Measurements from ENCODE around the gene HOXA11. TPM values are rescaled to one million over a fixed set of nuclear protein-coding genes. Genes with fewer than 3 reads are reported as not detected.

The HOXA11 gene
- total RNA-seq = 1 to 10 TPM in 1 of 5 donors, not detected in 4; 5.2 TPM
- polyA plus RNA-seq = not detected
- long read RNA-seq, donor 1 = 0 reads
- long read RNA-seq, donor 2 = 0 reads
- long read RNA-seq, donor 3 = 0 reads
- long read RNA-seq, donor 4 = 0 reads
- long read RNA-seq, donor 5 = 0 reads
- long read RNA-seq, donor 6 = 0 reads
- long read RNA-seq, donor 7 = 0 reads
- long read RNA-seq, donor 8 = 0 reads
- long read RNA-seq, donor 9 = 0 reads
- long read RNA-seq, donor 10 = 0 reads

DNA sequence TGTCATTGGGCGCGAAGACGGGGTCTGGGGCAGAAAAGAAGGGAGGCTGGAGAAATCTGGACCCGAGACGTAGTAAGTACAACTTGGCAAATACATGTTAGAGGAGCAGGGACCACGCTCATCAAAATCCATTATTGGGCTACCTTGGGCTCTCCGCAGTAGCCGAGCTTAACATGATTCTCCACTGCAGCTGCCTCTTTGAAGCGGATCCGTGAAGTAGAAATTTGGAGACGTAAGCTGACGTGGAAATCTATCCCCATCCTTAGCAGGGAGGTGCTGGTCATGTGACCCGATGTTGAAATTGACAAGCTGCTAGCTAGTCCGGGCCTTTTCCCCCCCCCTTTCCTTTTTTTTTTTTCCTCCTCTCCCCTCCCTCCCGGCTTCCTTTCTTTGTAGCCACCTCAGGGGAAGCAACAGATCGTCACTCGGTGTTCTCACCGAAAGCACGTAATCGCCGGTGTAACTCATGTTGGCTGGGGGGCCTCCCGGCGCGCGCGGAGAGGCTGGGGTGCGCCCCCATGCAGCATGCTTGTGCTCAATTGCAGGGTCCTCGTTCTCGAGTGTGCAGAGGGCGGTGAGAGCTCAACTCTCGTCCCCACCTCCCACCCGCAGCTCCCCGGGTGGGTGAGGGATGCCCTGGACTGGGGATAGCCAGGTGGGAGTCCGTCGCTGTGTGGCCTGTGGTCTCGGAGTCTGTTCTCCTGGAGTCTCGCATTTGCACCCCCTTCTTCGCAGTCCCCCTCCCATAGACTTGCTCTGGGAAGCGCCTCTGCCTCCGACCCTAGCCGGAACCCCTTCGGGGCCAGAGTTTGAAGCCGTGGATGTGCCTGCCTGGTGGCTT lies at the start of gene HOXA11:
Gene HOXA11, minus strand, starts transcription at position 220 of the 841 bp plus-strand sequence. Its CDS starts 88 bp downstream, at position 132.
- no peak within 1 kb of the TSS for H3K27ac ChIP-seq
- intact Hi-C loops (cut with DNase I; ENCODE audit: low total_unique reads) = no loop called here
- 7 to 18% (median 14%) methylated on average over 36 to 43 of the region's 43 CpGs for WGBS, 5 donors
- peaks cover 0 to 16% (median 0%) of the 10 kb centered on the region in 4 donors for H3K9me3 ChIP-seq
- no peaks in the 10 kb centered on the region for H3K36me3 ChIP-seq
- H3K4me1 ChIP-seq = peaks cover 35 to 58% (median 51%) of the 10 kb centered on the region in 4 donors
- peak within 1 kb of the TSS; percentile 18 to 52 (median 40) for H3K4me3 ChIP-seq
- peak in 1 of 2 donors; percentile 22 for DNase-seq
- no peak for TF ChIP-seq POLR2A (IDR thresholded peaks at IDR 0.05)
- TF ChIP-seq, protein P1, sequence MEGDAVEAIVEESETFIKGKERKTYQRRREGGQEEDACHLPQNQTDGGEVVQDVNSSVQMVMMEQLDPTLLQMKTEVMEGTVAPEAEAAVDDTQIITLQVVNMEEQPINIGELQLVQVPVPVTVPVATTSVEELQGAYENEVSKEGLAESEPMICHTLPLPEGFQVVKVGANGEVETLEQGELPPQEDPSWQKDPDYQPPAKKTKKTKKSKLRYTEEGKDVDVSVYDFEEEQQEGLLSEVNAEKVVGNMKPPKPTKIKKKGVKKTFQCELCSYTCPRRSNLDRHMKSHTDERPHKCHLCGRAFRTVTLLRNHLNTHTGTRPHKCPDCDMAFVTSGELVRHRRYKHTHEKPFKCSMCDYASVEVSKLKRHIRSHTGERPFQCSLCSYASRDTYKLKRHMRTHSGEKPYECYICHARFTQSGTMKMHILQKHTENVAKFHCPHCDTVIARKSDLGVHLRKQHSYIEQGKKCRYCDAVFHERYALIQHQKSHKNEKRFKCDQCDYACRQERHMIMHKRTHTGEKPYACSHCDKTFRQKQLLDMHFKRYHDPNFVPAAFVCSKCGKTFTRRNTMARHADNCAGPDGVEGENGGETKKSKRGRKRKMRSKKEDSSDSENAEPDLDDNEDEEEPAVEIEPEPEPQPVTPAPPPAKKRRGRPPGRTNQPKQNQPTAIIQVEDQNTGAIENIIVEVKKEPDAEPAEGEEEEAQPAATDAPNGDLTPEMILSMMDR (IDR thresholded peaks at IDR 0.05) = no peak
- no peak for TF ChIP-seq EP300 (IDR thresholded peaks at IDR 0.05)
- TF ChIP-seq POLR2AphosphoS5 (IDR thresholded peaks at IDR 0.05) = no peak
- peaks cover 73 to 100% (median 95%) of the 10 kb centered on the region in 3 donors for H3K27me3 ChIP-seq

DNA sequence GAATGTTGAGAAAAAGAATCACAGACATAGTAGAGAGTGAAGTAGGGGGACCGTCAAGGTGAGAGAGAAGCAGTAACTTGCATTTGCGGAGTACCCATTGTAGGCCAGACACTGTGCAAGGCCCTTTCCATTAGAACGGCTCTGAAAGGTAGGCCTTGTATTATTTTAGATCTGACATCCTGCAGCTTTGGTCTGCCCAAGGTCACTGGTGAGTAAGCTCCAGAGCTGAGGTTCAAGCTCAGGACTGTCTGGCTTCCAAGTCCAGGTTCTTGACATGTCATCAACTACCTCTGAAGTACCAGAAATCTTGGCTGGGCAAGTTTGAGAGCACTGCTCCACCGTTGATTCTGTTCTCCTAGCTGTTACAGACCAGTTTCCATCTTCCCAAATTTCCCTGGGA lies 44.4 kb upstream of the HOXA11 start:
- H3K27ac ChIP-seq = no peak overlapping the region
- 80 to 88% (median 84%) methylated on average over 4 of the region's 4 CpGs for WGBS, 5 donors
- H3K4me1 ChIP-seq = peaks cover 0 to 10% (median 5%) of the 10 kb centered on the region in 4 donors
- H3K9me3 ChIP-seq = no peaks in the 10 kb centered on the region
- TF ChIP-seq POLR2AphosphoS5 (IDR thresholded peaks at IDR 0.05) (no peak), POLR2A (IDR thresholded peaks at IDR 0.05) (no peak), EP300 (IDR thresholded peaks at IDR 0.05) (no peak)
- TF ChIP-seq, protein P1 (IDR thresholded peaks at IDR 0.05) = no peak
- H3K4me3 ChIP-seq = no peak overlapping the region
- H3K27me3 ChIP-seq = peaks cover 9 to 97% (median 33%) of the 10 kb centered on the region in 3 donors
- intact Hi-C loops (cut with DNase I; ENCODE audit: low total_unique reads) = no loop called here
- no peaks in the 10 kb centered on the region for H3K36me3 ChIP-seq
- no peak for DNase-seq

DNA sequence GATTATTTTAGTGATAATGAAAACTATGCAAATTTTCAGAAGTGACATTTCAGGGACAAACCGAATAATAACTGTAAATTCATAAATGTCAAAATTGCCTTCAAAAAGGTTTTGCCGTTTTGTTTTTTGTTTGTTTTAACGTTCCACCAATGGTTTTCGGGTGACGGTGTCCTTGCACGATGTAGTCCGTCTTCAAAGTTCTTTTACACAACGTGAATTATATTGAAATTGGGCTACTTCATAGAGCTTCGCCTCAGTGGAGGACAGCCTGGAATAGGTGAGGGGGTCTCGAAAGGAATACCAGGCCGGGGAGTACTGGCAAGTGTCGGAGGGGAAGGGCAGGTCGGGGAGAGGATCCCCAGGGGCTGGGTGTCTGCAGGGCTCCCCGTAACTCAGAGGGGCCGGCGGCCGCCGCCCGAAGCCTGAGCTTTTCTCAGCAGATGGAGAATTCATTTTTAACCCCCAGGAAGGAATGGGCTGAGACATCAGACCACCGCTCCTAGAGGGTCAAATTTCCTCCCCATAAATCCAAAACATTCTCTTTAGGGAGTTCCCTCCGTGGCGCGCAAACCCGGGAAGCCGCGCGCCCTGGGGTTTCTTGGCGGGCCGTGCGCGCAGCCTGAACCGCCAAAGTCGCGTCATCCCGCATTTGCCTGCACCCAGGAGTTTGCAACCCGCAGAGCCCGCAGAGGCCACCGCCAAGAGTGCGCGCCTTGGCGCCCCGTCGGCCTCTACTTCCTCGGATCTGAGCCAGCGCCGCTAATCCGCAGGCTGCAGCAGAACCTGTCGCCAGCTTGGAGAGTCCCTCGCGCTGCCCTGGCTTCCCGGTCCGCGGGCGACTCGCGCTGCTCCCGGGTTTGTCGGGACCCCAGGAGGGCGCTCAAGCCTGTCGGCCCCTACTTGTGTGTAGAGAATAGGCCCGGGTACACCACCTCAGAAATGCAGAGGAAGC lies 40.2 kb upstream of the HOXA11 start:
- peaks cover 9 to 98% (median 59%) of the 10 kb centered on the region in 3 donors for H3K27me3 ChIP-seq
- no peak overlapping the region for H3K27ac ChIP-seq
- WGBS, 5 donors = 6 to 10% (median 9%) methylated on average over 43 to 61 of the region's 61 CpGs
- no peaks in the 10 kb centered on the region for H3K36me3 ChIP-seq
- no peak overlapping the region for H3K4me3 ChIP-seq
- no peak for DNase-seq
- peaks cover 0 to 15% (median 9%) of the 10 kb centered on the region in 4 donors for H3K4me1 ChIP-seq
- no peak for TF ChIP-seq POLR2A (IDR thresholded peaks at IDR 0.05)
- no peak for TF ChIP-seq EP300 (IDR thresholded peaks at IDR 0.05)
- TF ChIP-seq POLR2AphosphoS5 (IDR thresholded peaks at IDR 0.05) = no peak
- TF ChIP-seq, protein P1 (IDR thresholded peaks at IDR 0.05) = no peak
- intact Hi-C loops (cut with DNase I; ENCODE audit: low total_unique reads) = no loop called here
- no peaks in the 10 kb centered on the region for H3K9me3 ChIP-seq
